GM19193 (cell line): ENCODE data around the gene ADCY7.

Experiments used
- POLR2A ChIP-seq: IDR thresholded peaks from 4 replicates; pipeline ENCODE4 v1.6.1; 2011; ENCODE audit not compliant: insufficient read depth, insufficient read length; ENCODE audit errors: extremely low read depth

Gene ADCY7

DNA sequence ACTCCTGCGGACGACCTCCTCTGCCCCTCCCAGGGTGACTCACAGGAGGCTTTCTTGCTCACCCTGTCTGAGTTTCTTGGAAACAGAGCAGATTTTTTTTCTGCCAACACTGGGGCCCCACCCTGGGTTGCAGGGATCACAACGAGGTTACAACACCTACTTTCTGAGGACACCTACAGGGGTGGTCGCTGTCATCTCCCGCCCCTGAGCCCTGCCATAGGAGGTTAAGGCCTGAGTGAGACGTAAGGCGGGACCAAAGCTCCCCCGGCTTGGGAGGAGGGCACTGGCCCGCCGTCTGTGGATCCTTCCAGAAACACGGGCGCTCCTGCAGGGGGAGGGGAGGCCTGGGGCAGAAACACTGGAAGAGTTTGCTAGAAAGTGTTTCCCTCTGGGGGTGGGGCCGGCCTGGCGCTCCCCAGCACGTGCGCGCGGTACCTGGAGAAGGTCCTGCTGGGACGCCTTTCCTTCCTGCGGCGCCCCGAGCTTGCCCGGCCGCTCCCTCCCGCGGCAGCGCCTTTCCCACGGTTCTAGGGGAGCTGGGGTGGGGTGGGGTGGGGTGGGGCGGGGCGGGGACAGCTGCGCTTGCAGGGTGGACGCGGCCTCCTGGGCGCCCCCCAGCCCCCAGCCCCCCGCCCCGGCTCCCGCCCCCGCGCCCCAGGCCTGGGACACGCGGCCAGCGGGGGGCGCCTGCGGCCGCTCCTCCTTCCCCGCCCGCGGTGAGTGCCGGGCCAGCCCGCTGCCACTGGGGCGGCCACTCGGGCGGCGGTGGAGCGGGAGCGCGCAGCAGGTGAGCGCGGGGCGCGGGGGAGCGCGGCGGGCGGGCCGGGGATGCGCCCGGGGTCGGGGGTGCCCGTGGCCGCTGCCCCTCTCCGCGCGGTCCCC is 20.7 kb upstream of the ADCY7 start:
- TF ChIP-seq POLR2A = no peak

DNA sequence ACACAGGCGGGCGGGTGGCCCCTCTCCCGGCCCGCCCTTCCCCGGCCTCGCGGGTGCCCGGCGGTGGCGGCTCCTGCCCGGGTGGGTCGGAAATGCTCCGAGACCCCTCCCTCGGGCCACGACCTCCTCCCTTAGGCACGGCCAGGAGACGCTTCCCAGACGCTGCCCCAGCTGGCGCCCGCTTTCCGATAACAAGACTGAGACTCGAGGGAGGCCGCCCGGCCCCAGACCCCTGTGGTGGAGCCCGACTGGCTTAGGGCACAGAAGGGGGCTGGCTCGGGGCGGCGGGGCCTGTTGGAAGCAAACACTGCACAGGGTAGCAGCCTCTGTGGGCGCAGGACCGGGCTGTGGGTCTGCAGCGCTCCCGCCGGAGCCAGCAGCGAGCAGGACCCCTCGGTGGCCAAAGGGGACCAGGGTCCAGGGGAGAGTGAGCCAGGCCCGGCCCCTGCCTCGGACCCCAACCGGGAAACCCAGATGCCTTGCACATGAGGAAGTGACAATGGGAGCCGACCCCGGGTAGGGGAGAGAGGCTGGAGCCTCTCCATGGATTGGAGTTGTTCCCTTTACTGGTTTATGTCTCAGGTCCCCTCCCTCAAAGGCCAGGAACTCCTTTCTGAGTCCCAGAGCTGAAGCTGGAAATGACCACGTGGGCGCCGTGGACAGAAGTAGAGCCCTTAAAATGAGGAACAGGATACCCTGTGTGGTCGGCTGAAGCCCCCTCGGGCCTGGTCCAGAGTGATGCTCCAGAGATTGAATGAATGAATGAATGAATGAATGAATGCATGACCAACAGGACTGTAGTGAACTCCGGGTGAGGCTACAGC is 19.8 kb upstream of the ADCY7 start:
- no peak for TF ChIP-seq POLR2A

DNA sequence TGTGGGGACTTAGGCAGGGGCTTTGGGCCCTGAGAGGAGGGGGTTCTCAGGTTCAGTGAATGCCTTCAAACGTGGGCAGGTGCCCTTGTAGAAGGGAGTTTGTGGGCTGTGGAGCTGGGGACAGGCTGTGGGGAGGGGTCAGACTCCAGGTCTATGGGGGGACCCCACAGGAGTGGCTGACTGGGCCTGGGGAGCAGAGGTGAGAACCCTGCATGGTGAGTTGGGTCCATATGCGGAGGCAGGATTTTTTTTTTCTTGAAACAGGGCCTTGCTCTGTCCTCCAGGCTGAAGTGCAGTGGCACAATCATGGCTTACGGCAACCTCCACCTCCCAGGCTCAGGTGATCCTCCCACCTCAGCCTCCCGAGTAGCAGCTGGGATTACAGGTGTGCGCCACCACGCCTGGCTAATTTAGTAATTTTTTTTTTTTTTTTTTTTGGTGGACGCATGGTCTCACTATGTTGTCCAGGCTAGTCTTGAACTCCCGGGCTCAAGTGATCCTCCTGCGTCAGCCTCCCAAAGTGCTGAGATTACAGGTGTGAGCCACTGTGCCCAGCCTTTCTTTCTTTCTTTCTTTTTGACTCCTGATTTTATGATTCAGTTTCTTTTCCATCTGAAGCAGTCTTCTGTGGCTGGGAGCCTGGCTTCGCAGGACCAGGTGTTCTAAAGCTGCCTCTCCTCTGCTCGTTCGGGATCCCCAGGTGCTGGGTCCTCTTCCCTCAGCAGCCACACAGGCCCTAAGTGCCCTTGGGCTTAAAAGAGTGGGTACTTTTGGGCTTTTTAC is 19.0 kb upstream of the ADCY7 start:
- no peak for TF ChIP-seq POLR2A

DNA sequence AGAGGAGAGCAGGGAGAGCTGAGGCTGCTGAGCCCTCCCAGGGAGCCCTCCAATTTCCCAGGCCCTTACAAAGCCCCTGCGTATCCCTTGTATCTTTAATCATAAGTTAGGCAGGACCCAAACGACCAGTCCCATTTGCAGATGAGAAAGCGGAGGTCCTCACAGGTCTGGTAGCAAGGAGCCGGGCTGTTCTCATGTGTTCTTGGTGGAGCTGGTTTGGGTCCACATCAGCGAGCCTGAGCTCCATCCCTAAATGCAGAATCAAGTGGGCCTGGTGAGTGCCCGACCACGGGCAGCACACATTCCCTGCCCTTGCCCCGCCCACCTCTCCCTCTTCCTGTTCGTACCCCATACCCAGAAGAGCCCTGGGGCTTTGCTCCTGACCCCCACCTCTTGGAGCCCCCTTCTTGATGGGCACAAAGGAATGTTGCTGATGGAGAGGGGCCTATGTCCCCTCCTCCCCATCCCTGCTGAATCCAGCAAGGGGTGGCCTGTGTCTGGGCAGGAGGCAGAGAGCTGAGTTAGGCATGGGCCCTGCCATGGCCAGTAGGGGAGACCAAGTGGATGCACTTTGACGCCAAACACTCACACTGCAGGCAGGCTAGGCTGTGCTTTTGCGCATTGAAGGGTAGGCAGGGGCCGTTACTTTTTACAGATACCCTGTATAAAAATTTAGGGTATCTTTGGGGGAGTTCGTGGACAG is 18.3 kb upstream of the ADCY7 start:
- no peak for TF ChIP-seq POLR2A

DNA sequence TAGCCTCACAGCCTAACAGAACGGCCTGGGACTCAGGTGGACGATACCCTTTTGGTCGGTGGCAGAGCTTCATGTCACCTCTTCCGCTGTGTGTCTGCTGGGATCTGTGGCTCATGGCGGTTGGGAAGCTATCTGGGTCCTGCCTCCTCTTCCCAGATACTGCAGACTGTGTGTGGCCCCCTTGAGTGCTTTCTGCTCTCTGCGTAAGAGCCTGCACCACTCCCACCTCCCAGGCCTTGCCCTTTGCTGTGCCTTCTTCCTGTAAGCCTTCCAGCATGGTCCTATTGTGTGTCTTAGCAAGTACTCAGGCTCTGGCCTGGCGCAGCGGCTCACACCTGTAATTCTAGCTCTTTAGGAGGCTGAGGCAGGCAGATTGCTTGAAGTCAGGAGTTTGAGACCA is 17.5 kb upstream of the ADCY7 start:
- TF ChIP-seq POLR2A = no peak

DNA sequence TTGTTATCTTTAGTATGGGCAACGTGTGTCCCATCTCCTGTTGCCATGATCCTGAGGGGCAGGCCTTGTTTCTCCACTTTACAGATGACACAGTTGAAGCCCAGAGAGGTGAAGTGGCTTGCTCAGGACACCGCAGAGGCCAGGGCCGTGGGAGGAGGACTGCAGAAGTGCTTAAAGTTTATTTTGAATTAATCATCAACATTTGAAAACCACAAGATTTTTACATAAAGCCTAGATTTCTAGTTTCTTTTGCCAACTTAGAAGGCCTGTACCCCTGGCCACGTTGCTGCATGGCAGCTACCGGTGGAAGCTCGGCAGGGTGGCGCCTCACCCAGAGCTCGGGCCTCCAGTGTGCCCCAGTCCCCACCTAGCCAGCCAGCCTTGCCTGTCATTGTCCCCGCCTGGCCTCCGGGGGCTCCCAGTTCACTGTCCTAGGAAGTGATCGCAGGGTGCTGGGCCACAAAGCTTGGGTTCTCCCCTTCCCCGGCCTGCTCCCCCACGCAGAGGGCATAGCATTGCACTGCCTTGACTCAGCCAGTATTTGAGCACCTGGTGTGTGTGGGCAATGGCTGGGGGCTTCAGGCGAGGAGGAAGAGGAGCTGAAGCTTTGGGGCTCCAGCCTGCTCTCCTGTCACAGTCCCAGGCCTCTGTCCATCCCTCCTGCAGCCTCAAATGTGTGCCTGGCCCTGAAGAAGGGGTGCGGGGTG is 14.8 kb upstream of the ADCY7 start:
- no peak for TF ChIP-seq POLR2A

DNA sequence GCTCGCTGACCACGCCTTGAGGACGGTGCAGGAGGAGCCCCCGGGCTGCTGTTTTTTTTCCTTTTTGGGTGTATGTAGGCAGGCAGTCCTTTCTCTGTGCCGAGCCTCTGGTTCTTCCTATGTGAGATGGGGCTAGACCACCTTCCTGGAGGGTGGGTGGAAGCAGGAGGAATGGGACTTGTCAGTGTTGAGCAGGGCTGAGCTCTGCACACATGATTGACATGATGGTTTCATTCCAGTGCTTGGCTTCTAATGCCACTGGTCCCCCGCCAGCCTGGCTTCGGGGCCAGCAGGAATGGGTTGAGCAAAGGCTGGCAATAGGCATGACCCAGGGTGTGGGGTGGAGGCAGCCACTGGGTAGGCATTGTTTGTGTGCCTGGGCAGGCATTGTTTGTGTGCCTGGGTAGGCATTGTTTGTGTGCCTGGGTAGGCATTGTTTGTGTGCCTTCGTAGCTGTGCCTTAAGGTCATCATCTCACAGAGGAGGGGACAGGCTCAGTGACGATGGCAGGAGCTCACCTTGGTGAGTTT is 14.2 kb upstream of the ADCY7 start:
- TF ChIP-seq POLR2A = no peak

DNA sequence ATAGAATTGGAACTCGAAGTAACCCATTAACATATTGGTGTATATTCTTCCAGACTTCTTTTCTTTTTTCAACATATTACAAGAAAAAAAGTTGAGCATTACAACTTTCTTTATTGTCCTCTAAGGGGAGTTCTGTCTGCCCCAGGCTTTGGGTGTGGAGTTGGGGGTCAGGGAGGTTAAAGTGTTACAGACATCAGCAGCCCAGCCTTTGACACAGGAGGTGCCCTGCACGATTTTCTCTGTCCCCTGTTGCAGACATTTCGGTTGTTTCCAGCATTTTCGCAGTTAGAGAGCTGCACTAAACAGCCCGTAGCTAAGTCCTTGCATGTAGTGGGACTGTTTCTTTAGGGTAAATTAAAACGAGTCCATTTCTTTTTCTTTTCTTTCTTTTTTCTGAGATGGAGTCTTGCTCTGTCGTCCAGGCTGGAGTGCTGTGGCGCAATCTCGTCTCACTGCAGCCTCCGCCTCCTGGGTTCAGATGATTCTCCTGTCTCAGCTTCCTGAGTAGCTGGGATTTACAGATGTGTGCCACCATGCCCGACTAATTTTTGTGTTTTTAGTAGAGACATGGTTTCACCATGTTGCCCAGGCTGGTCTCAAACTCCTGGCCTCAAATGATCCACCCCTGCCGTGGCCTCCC is 13.4 kb upstream of the ADCY7 start:
- no peak for TF ChIP-seq POLR2A

DNA sequence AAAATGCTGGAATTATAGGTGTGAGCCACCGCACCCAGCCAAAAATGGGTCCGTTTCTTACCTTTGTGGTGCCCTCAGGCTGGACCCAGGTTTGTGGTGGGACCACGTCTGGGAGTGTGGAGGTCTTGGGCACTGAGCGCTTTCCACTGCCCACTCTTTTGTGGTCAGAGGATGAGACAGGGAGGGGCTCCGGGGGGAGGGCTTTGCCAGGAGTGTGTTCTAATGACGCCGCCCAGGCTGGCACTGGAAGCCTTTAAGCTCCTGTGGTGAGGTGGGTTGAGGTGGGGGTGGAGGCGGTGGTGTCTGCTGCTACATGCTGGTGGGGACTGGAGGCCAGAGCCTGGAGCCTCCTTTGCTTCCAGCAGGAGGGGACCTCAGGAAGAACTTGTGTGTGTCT is 12.8 kb upstream of the ADCY7 start:
- no peak for TF ChIP-seq POLR2A

DNA sequence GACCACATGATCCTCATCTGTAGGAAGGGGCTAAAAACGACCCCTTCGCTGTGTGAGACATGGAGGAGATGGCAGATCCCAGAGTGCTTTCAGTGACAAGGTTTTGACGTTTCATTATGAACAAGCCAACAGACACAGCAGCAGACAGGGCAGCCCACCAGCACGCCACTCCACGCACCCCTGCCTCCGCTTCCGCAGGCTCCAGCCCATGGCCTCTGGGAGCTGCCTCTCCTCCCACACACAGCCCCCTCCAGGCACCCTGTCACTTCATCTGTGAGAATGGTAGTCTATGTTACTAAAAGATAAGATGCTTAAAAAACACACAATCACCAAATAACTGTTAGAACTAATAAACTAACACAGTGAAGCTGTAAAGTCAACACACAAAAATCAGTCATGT is 12.3 kb upstream of the ADCY7 start:
- no peak for TF ChIP-seq POLR2A

DNA sequence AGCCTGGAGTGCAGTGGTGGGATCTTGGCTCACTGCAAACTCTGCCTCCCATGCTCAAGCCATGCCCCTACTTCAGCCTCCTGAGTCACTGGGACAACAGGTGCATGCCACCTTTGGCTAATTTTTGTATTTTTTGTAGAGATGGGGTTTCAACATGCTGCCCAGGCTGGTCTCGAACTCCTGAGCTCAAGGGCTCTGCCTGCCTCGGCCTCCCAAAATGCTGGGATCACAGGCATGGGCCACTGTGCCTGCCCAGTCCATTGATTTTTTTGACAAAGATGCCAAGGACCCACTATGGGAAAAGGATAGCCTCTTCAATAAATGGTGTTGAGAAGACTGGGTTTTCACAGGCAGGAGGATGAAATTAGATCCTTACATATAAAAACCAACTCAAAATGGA is 10.8 kb upstream of the ADCY7 start:
- TF ChIP-seq POLR2A = no peak

DNA sequence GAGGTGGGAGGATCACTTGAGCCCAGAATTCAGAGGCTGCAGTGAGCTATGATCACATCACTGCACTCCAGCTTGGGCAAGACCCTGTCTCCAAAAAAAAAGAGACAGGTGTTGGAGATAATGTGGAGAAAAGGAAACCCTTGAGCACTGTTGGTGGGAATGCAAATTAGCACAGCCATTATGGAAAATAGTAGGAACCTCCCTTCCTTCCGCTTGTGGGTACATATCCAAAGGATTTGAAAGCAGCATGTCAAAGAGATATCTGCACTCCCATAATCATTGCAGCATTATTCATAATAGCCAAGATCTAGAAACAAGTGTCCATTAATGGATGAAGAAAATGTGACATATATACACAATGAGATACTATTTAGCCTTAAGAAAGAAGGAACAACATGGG is 9.7 kb upstream of the ADCY7 start:
- no peak for TF ChIP-seq POLR2A

DNA sequence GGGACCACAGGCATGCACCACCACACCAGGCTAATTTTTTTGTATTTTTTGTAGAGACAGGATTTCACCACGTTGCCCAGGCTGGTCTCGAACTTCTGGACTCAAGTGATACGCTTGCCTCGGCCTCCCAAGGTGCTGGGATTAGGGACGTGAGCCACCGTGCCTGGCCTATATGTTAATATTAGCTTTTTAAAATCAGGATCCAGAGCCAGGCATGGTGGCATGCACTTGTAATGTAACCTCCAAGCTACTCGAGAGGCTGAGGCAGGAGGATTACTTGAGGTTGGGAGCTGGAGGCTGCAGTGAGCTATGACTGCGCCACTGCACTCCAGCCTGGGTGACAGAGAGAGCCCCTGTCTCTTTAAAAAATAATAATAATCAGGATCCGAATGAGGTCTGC is 8.5 kb upstream of the ADCY7 start:
- no peak for TF ChIP-seq POLR2A

DNA sequence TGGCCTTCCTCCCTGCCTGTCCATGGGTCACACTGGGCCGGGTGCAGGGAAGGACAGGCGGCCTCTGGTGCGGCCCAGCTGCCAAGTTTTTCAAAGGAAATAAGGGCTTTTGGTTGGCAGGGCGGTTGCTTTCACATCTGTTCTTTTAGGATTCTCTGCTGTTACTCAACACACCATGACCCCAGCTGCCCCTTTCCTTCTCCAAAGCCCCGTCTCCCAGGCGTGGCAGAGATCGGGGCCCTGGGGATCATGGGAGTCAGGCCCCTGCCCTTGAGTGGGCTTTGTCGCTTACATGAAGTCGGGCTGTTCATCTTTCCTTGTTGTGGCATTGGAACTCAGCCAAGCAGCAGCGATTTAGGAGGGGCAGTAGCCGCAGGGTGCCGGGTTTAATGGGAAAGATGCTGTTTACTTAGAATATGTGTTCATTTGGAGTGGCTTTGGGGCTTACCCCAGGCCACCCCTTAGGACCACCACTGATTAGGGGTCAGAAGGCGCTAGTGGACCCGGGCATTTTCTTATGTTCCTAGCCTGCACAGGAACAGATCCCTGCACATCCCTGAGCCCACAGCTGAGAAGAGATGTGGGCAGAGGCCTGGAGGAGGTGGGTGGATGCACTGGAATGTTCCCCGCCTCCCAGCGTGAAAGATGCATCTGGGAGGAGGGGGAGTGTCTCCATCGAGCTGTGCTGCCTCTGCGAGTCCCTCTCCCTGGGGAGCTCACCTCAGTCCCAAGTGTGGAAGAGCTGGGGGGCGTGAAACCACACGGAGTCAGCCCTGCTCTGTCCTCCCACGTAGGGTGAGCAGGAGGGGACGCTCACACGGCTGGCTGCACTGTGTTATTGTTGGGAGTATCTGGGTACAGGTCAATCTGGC is 6.8 kb upstream of the ADCY7 start:
- TF ChIP-seq POLR2A = no peak
